OCI-LY7 (cell line): Measurements from ENCODE around the gene CTSH. TPM values are rescaled to one million over a fixed set of nuclear protein-coding genes. Genes with fewer than 3 reads are reported as not detected.

Experiments
- BruUV-seq: library from RNA; stranded (reverse); fragments of 400-500 nt; replicated peaks from 2 replicates; lab custom pipeline; 2021; lab: Mats Ljungman, UMichigan
- CTCF ChIA-PET: fragments of 300-600 bp; sonication (Branson Sonifier 250); formaldehyde crosslinking; loops from one replicate; lab custom pipeline; 2022; ENCODE audit warnings: antibody characterized with exemption; ENCODE audit not compliant: unreplicated experiment; lab: Charles Lee
- POLR2A ChIA-PET: fragments of 300-600 bp; sonication (Branson Sonifier 250); formaldehyde crosslinking; loops from one replicate; lab custom pipeline; 2022; ENCODE audit warnings: antibody characterized with exemption; lab: Charles Lee
- DNase-seq: peaks from one replicate; pipeline ENCODE4 v3.0.0-alpha.2; 2015; ENCODE audit warnings: low spot score
- H2AFZ ChIP-seq: fragments of 200-600 bp; sonication (generic), shearing (Covaris generic); 2 replicates; pipeline ENCODE4 v1.6.1; 2014; ENCODE audit warnings: mild to moderate bottlenecking, antibody characterized with exemption, low read length, moderate library complexity
- H3K27ac ChIP-seq: fragments of 200-600 bp; sonication (generic); 2 replicates; pipeline ENCODE4 v1.5.1; 2014; ENCODE audit warnings: mixed run types, low read depth, mild to moderate bottlenecking, moderate library complexity, low read length, inconsistent platforms; ENCODE audit not compliant: poor library complexity, severe bottlenecking
- H3K36me3 ChIP-seq: fragments of 200-600 bp; sonication (generic); 2 replicates; pipeline ENCODE4 v1.6.1; 2014; ENCODE audit warnings: mild to moderate bottlenecking, antibody characterized with exemption, low read length, moderate library complexity, mixed read lengths; ENCODE audit not compliant: insufficient read depth
- H3K4me1 ChIP-seq: fragments of 200-600 bp; sonication (generic); 2 replicates; pipeline ENCODE4 v1.5.1; 2014; ENCODE audit warnings: mild to moderate bottlenecking, low read length; ENCODE audit not compliant: insufficient read depth, poor library complexity, severe bottlenecking
- H3K4me2 ChIP-seq: fragments of 200-600 bp; sonication (generic); 2 replicates; pipeline ENCODE4 v1.6.1; 2014; ENCODE audit warnings: mild to moderate bottlenecking, low read length
- H3K4me3 ChIP-seq: fragments of 200-600 bp; sonication (generic); 2 replicates; pipeline ENCODE4 v1.5.1; 2014; ENCODE audit warnings: mild to moderate bottlenecking, low read depth, low read length; ENCODE audit not compliant: poor library complexity, severe bottlenecking
- H3K79me2 ChIP-seq: fragments of 200-600 bp; sonication (generic); 2 replicates; pipeline ENCODE4 v1.6.1; 2016; ENCODE audit warnings: low read depth, mild to moderate bottlenecking, low read length, moderate library complexity, mixed read lengths; ENCODE audit not compliant: insufficient read depth
- H3K9me2 ChIP-seq: fragments of 200-600 bp; sonication (generic); 2 replicates; pipeline ENCODE4 v1.6.1; 2016; ENCODE audit warnings: mild to moderate bottlenecking, low read length, mixed read lengths; ENCODE audit not compliant: insufficient read depth
- H3K9me3 ChIP-seq: fragments of 200-600 bp; sonication (generic); 2 replicates; pipeline ENCODE4 v1.6.1; 2014; ENCODE audit warnings: mild to moderate bottlenecking, mixed run types, low read length, mixed read lengths
- H4K20me1 ChIP-seq: fragments of 200-600 bp; sonication (generic); 2 replicates; pipeline ENCODE4 v1.6.1; 2014; ENCODE audit warnings: mild to moderate bottlenecking, antibody characterized with exemption, low read length, moderate library complexity, mixed read lengths; ENCODE audit not compliant: insufficient read depth
- CTCF ChIP-seq: fragments of 200-600 bp; sonication (generic); conservative IDR thresholded peaks from 2 replicates; pipeline ENCODE4 v1.5.1; 2014; ENCODE audit warnings: mild to moderate bottlenecking, antibody characterized with exemption, low read length, moderate library complexity, mixed read lengths
- EZH2phosphoT487 ChIP-seq: fragments of 200-600 bp; sonication (generic); IDR thresholded peaks from 2 replicates; pipeline ENCODE4 v1.6.1; 2018; ENCODE audit warnings: low read depth, borderline replicate concordance, mild to moderate bottlenecking, mixed run types, antibody characterized with exemption, low read length, moderate library complexity, mixed read lengths
- intact Hi-C: fragments of 100-400 bp; cut with micrococcal nuclease; formaldehyde crosslinking; loops from one replicate; pipeline ENCODE4 v1.10.0; 2022; ENCODE audit not compliant: unreplicated experiment
- total RNA-seq, 2 experiments: library from RNA; depleted of rRNA in 1 of 2; stranded (reverse); fragments of >200 nt in 1 of 2; shearing (Covaris generic) in 1 of 2; gene quantifications; 2 replicates each; pipeline ENCODE4 v1.2.3, GENCODE V29; 2014 to 2022

The CTSH gene
- total RNA-seq, 2 experiments from 2014 or later: 21.5 to 26.9 TPM

- Histone ChIP-seq H3K4me1 (no peaks in the 10 kb centered on the region), H3K9me2 (no peaks in the 10 kb centered on the region), H3K79me2 (no peaks in the 10 kb centered on the region), H3K27ac (no peak overlapping the region), H3K36me3 (peaks cover 70% of the 10 kb centered on the region), H4K20me1 (no peaks in the 10 kb centered on the region), H3K4me2 (no peak overlapping the region), H2AFZ (no peak overlapping the region), H3K4me3 (no peak overlapping the region), H3K9me3 (no peaks in the 10 kb centered on the region)
- no peak for DNase-seq
- no TSS peak for BruUV-seq
- ChIA-PET POLR2A (no interaction called here), CTCF (no interaction called here)
- intact Hi-C loops: no loop called here
- TF ChIP-seq EZH2phosphoT487 (no peak), CTCF (no peak)
Observed at GRCh38 chr15:78915341-78916087, 29.3 kb downstream of the CTSH start.

DNA sequence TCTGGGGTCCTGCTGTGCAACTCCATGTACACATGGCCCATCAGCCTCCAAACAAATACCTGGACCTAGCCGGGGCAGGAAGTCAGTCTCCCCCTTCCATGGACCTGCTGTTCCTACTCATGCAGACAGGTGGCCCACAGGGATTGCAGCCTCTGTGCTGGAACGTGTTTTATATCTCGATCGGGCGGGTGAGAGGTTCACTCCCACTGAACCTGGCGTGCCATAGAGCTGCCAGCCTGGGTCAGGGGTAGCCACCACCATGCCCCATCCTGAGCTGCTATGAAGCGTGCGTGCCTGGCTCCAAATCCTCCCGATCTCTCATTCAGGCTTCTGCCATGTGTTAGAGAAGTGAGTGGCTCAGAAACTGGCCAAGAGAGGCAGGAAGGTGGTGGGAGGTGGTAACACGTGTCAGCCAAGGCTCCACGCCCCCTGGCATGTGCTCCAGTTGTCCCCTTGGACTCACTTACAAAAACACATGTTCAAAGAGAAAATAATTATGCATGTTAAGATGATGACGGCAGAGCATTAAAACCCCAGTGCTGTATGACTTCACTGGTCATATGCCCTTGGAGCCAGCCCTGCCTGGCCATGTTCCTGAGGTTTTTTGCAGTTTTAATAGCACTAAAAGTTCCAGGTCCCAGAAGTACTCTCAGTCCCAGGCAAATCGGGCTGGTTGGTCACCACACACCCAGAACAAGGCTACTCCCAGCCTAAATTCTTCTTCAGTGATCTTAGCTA lies 30.6 kb downstream of the CTSH start:
- Histone ChIP-seq H3K79me2 (no peaks in the 10 kb centered on the region), H2AFZ (no peak overlapping the region), H3K9me3 (no peaks in the 10 kb centered on the region), H4K20me1 (no peaks in the 10 kb centered on the region), H3K4me1 (no peaks in the 10 kb centered on the region), H3K4me2 (no peak overlapping the region), H3K9me2 (no peaks in the 10 kb centered on the region), H3K4me3 (no peak overlapping the region), H3K27ac (no peak overlapping the region), H3K36me3 (peaks cover 72% of the 10 kb centered on the region)
- no peak for DNase-seq
- ChIA-PET CTCF (no interaction called here), POLR2A (interaction anchor here (0.7 to 1.1 kb wide), 4 partner anchors 92 to 515 kb away, joined by 3 read pairs; no protein-coding TSS in a partner anchor)
- BruUV-seq: no TSS peak
- intact Hi-C loops: no loop called here
- TF ChIP-seq EZH2phosphoT487 (no peak), CTCF (peak; percentile 54)

- no peaks in the 10 kb centered on the region for H3K79me2 ChIP-seq
- intact Hi-C loops: no loop called here
- BruUV-seq: no TSS peak
- H4K20me1 ChIP-seq: no peaks in the 10 kb centered on the region
- ChIA-PET POLR2A (no interaction called here), CTCF (interaction anchor here (1.0 kb wide), 1 partner anchor 985 kb away, joined by 3 read pairs; no protein-coding TSS in a partner anchor)
- H3K36me3 ChIP-seq: peaks cover 71% of the 10 kb centered on the region
- no peaks in the 10 kb centered on the region for H3K9me3 ChIP-seq
- no peak for DNase-seq
- no peaks in the 10 kb centered on the region for H3K9me2 ChIP-seq
- H3K4me3 ChIP-seq: no peak overlapping the region
- no peaks in the 10 kb centered on the region for H3K4me1 ChIP-seq
- H3K4me2 ChIP-seq: no peak overlapping the region
- no peak overlapping the region for H3K27ac ChIP-seq
- TF ChIP-seq CTCF (no peak), EZH2phosphoT487 (no peak)
- no peak overlapping the region for H2AFZ ChIP-seq
Observed at GRCh38 chr15:78913012-78913411, 31.8 kb downstream of the CTSH start.
